Neural progenitor cell (in vitro differentiated cells): Measurements from ENCODE around the gene CCDC15.

Experiments
- EZH2 ChIP-seq: fragments of 200-600 bp; sonication (generic); IDR thresholded peaks from 2 replicates; pipeline ENCODE4 v1.6.1; 2017; ENCODE audit warnings: antibody characterized with exemption, mild to moderate bottlenecking, moderate library complexity
- EZH2phosphoT487 ChIP-seq: fragments of 200-600 bp; sonication (generic); IDR thresholded peaks from 2 replicates; pipeline ENCODE4 v1.6.1; 2017; ENCODE audit warnings: antibody characterized with exemption
- TF ChIP-seq, protein P1 (sequence below): fragments of 200-600 bp; sonication (generic); IDR thresholded peaks from 2 replicates; pipeline ENCODE4 v1.5.1; 2017; ENCODE audit warnings: antibody characterized with exemption, mild to moderate bottlenecking

DNA sequence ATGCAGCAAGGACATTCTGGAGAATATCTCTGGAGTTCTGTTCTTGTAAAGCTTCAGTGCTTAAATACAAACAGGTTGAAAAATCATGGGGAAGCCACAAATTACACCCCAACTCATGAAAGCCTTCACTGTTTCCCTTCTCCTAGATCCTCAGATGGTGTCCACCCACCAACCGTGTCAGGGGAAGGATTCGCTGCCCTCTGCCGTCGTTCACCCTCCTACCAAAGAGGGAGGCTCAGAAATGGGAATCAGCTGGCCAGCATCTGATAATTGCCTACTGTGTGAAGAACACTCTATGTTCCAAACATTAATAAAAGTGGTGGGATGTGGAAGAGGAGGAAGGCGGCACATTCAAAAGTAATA lies 10.8 kb upstream of the CCDC15 start:
- TF ChIP-seq, protein P1, sequence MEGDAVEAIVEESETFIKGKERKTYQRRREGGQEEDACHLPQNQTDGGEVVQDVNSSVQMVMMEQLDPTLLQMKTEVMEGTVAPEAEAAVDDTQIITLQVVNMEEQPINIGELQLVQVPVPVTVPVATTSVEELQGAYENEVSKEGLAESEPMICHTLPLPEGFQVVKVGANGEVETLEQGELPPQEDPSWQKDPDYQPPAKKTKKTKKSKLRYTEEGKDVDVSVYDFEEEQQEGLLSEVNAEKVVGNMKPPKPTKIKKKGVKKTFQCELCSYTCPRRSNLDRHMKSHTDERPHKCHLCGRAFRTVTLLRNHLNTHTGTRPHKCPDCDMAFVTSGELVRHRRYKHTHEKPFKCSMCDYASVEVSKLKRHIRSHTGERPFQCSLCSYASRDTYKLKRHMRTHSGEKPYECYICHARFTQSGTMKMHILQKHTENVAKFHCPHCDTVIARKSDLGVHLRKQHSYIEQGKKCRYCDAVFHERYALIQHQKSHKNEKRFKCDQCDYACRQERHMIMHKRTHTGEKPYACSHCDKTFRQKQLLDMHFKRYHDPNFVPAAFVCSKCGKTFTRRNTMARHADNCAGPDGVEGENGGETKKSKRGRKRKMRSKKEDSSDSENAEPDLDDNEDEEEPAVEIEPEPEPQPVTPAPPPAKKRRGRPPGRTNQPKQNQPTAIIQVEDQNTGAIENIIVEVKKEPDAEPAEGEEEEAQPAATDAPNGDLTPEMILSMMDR = no peak
- TF ChIP-seq EZH2phosphoT487 (no peak), EZH2 (no peak)
